GM23338 (cell line): Measurements from ENCODE around the gene PTPRS. TPM values are rescaled to one million over a fixed set of nuclear protein-coding genes. Genes with fewer than 3 reads are reported as not detected.

Experiments
- ATAC-seq: fragments of 200-7000 bp; cut with Tn5 transposase; 3 replicates; pipeline ENCODE4 v1.9.1; 2020
- DNase-seq: peaks from one replicate; pipeline ENCODE4 v3.0.0-alpha.2; 2015; ENCODE audit warnings: low spot score
- H2AFZ ChIP-seq: fragments of 200-600 bp; sonication (generic); 2 replicates; pipeline ENCODE4 v1.8.0; 2016; ENCODE audit warnings: antibody characterized with exemption, mild to moderate bottlenecking, moderate library complexity
- H3F3A ChIP-seq: fragments of 200-600 bp; sonication (generic); replicated peaks from 2 replicates; pipeline ENCODE4 v1.8.0; 2017; ENCODE audit warnings: antibody characterized with exemption, mixed run types, low read depth
- H3K27ac ChIP-seq: fragments of 200-600 bp; sonication (generic); 2 replicates; pipeline ENCODE4 v1.6.1; 2016; ENCODE audit warnings: low read depth
- H3K27me3 ChIP-seq: fragments of 200-600 bp; sonication (generic); 2 replicates; pipeline ENCODE4 v1.8.0; 2016; ENCODE audit warnings: mild to moderate bottlenecking, mixed run types, moderate library complexity; ENCODE audit not compliant: insufficient read depth
- H3K36me3 ChIP-seq: fragments of 200-600 bp; sonication (generic); 2 replicates; pipeline ENCODE4 v1.8.0; 2016; ENCODE audit warnings: mild to moderate bottlenecking; ENCODE audit not compliant: insufficient read depth
- H3K4me1 ChIP-seq: fragments of 200-600 bp; sonication (generic); 2 replicates; pipeline ENCODE4 v1.8.0; 2016; ENCODE audit warnings: mild to moderate bottlenecking, moderate library complexity; ENCODE audit not compliant: insufficient read depth
- H3K4me2 ChIP-seq: fragments of 200-600 bp; sonication (generic); 2 replicates; pipeline ENCODE4 v1.7.1; 2017; ENCODE audit warnings: mixed run types
- H3K4me3 ChIP-seq: fragments of 200-600 bp; sonication (generic); 2 replicates; pipeline ENCODE4 v1.6.1; 2016; ENCODE audit warnings: mixed run types
- H3K79me2 ChIP-seq: fragments of 200-600 bp; sonication (generic); replicated peaks from 2 replicates; pipeline ENCODE4 v1.8.0; 2017; ENCODE audit warnings: mild to moderate bottlenecking; ENCODE audit not compliant: insufficient read depth
- H3K9me2 ChIP-seq: fragments of 200-600 bp; sonication (generic); 2 replicates; pipeline ENCODE4 v1.8.0; 2017; ENCODE audit not compliant: insufficient read depth
- H4K20me1 ChIP-seq: fragments of 200-600 bp; sonication (generic); replicated peaks from 2 replicates; pipeline ENCODE4 v1.8.0; 2017; ENCODE audit warnings: mild to moderate bottlenecking; ENCODE audit not compliant: insufficient read depth
- H3K27ac Mint-ChIP-seq: 2 replicates; pipeline ENCODE4 v1.8.0; 2020; ENCODE audit warnings: inconsistent platforms, mild to moderate bottlenecking, moderate library complexity, mixed read lengths
- H3K27me3 Mint-ChIP-seq: 3 replicates; pipeline ENCODE4 v1.8.0; 2022; ENCODE audit warnings: low read depth, mild to moderate bottlenecking, moderate library complexity, mixed read lengths, inconsistent platforms; ENCODE audit not compliant: insufficient read depth, poor library complexity
- H3K36me3 Mint-ChIP-seq: 3 replicates; pipeline ENCODE4 v1.8.0; 2021; ENCODE audit warnings: low read depth, mild to moderate bottlenecking, inconsistent platforms, moderate library complexity, mixed read lengths
- H3K4me1 Mint-ChIP-seq: 3 replicates; pipeline ENCODE4 v1.8.0; 2020; ENCODE audit warnings: mild to moderate bottlenecking, inconsistent platforms, mixed read lengths
- H3K4me3 Mint-ChIP-seq: 3 replicates; pipeline ENCODE4 v1.8.0; 2021; ENCODE audit warnings: moderate library complexity, mild to moderate bottlenecking, inconsistent platforms, mixed read lengths
- H3K9me3 Mint-ChIP-seq: 3 replicates; pipeline ENCODE4 v1.8.0; 2020; ENCODE audit warnings: moderate library complexity, mild to moderate bottlenecking, inconsistent platforms, mixed read lengths
- CREB1 ChIP-seq: fragments of 250-450 bp; sonication (Bioruptor Pico); IDR thresholded peaks from 2 replicates; pipeline ENCODE4 v1.5.0; 2020; ENCODE audit warnings: low read depth, mild to moderate bottlenecking, moderate library complexity
- CTCF ChIP-seq, 2 experiments: fragments of 200-600 bp in 1 of 2; sonication (generic) in 1 of 2; conservative IDR thresholded peaks; 2 replicates each; pipeline versions ENCODE4 v1.5.1 to v1.6.1; 2016 to 2017; ENCODE audit warnings: antibody characterized with exemption in 2 of 2, low read depth in 2 of 2, mild to moderate bottlenecking in 2 of 2, moderate library complexity in 1 of 2
- ETS1 ChIP-seq: IDR thresholded peaks from 2 replicates; pipeline ENCODE4 v1.6.1; 2016; ENCODE audit warnings: antibody characterized with exemption
- EZH2 ChIP-seq: fragments of 200-600 bp; sonication (generic); IDR thresholded peaks from one replicate; pipeline ENCODE4 v1.8.0; 2017; ENCODE audit warnings: antibody characterized with exemption, mild to moderate bottlenecking, low read depth; ENCODE audit not compliant: unreplicated experiment
- EZH2phosphoT487 ChIP-seq: fragments of 200-600 bp; sonication (generic); IDR thresholded peaks from one replicate; pipeline ENCODE4 v1.8.1; 2018; ENCODE audit warnings: antibody characterized with exemption; ENCODE audit not compliant: unreplicated experiment
- JUNB ChIP-seq: IDR thresholded peaks from one replicate; pipeline ENCODE4 v1.6.1; 2016; ENCODE audit warnings: antibody characterized with exemption; ENCODE audit not compliant: unreplicated experiment
- NANOG ChIP-seq: IDR thresholded peaks from 2 replicates; pipeline ENCODE4 v1.6.1; 2016; ENCODE audit warnings: antibody characterized with exemption, borderline replicate concordance
- POLR2AphosphoS5 ChIP-seq: IDR thresholded peaks from 2 replicates; pipeline ENCODE4 v1.6.1; 2016; ENCODE audit warnings: antibody characterized with exemption, low read depth
- STAT1 ChIP-seq: IDR thresholded peaks from one replicate; pipeline ENCODE4 v1.6.1; 2016; ENCODE audit warnings: antibody characterized with exemption; ENCODE audit not compliant: unreplicated experiment
- ZNF114 ChIP-seq: fragments of 250-450 bp; sonication (Bioruptor Pico); IDR thresholded peaks from 2 replicates; pipeline ENCODE4 v1.5.0; 2020; ENCODE audit warnings: mild to moderate bottlenecking, moderate library complexity
- ZNF331 ChIP-seq: fragments of 250-450 bp; sonication (Bioruptor Pico); IDR thresholded peaks from 2 replicates; pipeline ENCODE4 v1.5.0; 2020; ENCODE audit warnings: low read depth, mild to moderate bottlenecking, moderate library complexity
- polyA plus RNA-seq: library from polyadenylated mRNA; unstranded; fragments of >200 nt; fragmentation: Nextera tagmentation; extraction: Ambion mirVana; gene quantifications from 2 replicates; pipeline ENCODE4 v1.2.1, GENCODE V29; 2016
- total RNA-seq: library from RNA; depleted of rRNA; stranded (reverse); fragments of >200 nt; shearing (Covaris generic); gene quantifications from 2 replicates; pipeline ENCODE4 v1.2.3, GENCODE V29; 2014
- TF ChIP-seq, protein P1 (sequence below): fragments of 250-450 bp; sonication (Bioruptor Pico); IDR thresholded peaks from 2 replicates; pipeline ENCODE4 v1.5.0; 2020; ENCODE audit warnings: mild to moderate bottlenecking, moderate library complexity
- TF ChIP-seq, protein P2 (sequence below): IDR thresholded peaks from one replicate; pipeline ENCODE4 v1.6.1; 2018; ENCODE audit warnings: antibody characterized with exemption; ENCODE audit not compliant: unreplicated experiment

The PTPRS gene
- total and polyA plus RNA-seq, 2 experiments from 2014 or later: 20.7 to 290 TPM

- no peak overlapping the region for H2AFZ ChIP-seq
- Mint-ChIP-seq H3K27me3 (peaks cover 23% of the 10 kb centered on the region), H3K4me3 (peak overlapping the region; percentile 31; the same call in 1 of the 3 replicates), H3K4me1 (peaks cover 36% of the 10 kb centered on the region), H3K9me3 (peaks cover 3% of the 10 kb centered on the region), H3K36me3 (peaks cover 12% of the 10 kb centered on the region), H3K27ac (no peak overlapping the region)
- peaks cover 33% of the 10 kb centered on the region for H3K4me1 ChIP-seq
- peak overlapping the region; percentile 55; the same call in 1 of the 2 replicates for H3K27ac ChIP-seq
- no peak overlapping the region for H3K4me3 ChIP-seq
- ATAC-seq (no peak), DNase-seq (no peak)
- H3F3A ChIP-seq: 0 out of 2 replicates have a peak, but pooled peaks cover 2% of the 10 kb centered on the region
- H3K4me2 ChIP-seq: peak overlapping the region; percentile 99; the same call in 1 of the 2 replicates
- H4K20me1 ChIP-seq: peaks cover 55% of the 10 kb centered on the region
- TF ChIP-seq NANOG (no peak), EZH2phosphoT487 (no peak), STAT1 (no peak), ZNF114 (no peak), JUNB (no peak), CTCF (conservative IDR thresholded peaks at IDR 0.05; ENCODE audit: low read depth in 2 of 2) (no peak), CREB1 (CRISPR knock-in tag) (no peak), ETS1 (no peak), ZNF331 (CRISPR knock-in tag) (no peak), EZH2 (no peak), POLR2AphosphoS5 (no peak)
- TF ChIP-seq, protein P1, sequence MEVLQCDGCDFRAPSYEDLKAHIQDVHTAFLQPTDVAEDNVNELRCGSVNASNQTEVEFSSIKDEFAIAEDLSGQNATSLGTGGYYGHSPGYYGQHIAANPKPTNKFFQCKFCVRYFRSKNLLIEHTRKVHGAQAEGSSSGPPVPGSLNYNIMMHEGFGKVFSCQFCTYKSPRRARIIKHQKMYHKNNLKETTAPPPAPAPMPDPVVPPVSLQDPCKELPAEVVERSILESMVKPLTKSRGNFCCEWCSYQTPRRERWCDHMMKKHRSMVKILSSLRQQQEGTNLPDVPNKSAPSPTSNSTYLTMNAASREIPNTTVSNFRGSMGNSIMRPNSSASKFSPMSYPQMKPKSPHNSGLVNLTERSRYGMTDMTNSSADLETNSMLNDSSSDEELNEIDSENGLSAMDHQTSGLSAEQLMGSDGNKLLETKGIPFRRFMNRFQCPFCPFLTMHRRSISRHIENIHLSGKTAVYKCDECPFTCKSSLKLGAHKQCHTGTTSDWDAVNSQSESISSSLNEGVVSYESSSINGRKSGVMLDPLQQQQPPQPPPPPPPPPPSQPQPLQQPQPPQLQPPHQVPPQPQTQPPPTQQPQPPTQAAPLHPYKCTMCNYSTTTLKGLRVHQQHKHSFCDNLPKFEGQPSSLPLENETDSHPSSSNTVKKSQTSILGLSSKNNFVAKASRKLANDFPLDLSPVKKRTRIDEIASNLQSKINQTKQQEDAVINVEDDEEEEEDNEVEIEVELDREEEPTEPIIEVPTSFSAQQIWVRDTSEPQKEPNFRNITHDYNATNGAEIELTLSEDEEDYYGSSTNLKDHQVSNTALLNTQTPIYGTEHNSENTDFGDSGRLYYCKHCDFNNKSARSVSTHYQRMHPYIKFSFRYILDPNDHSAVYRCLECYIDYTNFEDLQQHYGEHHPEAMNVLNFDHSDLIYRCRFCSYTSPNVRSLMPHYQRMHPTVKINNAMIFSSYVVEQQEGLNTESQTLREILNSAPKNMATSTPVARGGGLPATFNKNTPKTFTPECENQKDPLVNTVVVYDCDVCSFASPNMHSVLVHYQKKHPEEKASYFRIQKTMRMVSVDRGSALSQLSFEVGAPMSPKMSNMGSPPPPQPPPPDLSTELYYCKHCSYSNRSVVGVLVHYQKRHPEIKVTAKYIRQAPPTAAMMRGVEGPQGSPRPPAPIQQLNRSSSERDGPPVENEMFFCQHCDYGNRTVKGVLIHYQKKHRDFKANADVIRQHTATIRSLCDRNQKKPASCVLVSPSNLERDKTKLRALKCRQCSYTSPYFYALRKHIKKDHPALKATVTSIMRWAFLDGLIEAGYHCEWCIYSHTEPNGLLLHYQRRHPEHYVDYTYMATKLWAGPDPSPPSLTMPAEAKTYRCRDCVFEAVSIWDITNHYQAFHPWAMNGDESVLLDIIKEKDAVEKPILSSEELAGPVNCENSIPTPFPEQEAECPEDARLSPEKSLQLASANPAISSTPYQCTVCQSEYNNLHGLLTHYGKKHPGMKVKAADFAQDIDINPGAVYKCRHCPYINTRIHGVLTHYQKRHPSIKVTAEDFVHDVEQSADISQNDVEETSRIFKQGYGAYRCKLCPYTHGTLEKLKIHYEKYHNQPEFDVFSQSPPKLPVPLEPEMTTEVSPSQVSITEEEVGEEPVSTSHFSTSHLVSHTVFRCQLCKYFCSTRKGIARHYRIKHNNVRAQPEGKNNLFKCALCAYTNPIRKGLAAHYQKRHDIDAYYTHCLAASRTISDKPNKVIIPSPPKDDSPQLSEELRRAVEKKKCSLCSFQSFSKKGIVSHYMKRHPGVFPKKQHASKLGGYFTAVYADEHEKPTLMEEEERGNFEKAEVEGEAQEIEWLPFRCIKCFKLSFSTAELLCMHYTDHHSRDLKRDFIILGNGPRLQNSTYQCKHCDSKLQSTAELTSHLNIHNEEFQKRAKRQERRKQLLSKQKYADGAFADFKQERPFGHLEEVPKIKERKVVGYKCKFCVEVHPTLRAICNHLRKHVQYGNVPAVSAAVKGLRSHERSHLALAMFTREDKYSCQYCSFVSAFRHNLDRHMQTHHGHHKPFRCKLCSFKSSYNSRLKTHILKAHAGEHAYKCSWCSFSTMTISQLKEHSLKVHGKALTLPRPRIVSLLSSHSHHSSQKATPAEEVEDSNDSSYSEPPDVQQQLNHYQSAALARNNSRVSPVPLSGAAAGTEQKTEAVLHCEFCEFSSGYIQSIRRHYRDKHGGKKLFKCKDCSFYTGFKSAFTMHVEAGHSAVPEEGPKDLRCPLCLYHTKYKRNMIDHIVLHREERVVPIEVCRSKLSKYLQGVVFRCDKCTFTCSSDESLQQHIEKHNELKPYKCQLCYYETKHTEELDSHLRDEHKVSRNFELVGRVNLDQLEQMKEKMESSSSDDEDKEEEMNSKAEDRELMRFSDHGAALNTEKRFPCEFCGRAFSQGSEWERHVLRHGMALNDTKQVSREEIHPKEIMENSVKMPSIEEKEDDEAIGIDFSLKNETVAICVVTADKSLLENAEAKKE: no peak
- TF ChIP-seq, protein P2, sequence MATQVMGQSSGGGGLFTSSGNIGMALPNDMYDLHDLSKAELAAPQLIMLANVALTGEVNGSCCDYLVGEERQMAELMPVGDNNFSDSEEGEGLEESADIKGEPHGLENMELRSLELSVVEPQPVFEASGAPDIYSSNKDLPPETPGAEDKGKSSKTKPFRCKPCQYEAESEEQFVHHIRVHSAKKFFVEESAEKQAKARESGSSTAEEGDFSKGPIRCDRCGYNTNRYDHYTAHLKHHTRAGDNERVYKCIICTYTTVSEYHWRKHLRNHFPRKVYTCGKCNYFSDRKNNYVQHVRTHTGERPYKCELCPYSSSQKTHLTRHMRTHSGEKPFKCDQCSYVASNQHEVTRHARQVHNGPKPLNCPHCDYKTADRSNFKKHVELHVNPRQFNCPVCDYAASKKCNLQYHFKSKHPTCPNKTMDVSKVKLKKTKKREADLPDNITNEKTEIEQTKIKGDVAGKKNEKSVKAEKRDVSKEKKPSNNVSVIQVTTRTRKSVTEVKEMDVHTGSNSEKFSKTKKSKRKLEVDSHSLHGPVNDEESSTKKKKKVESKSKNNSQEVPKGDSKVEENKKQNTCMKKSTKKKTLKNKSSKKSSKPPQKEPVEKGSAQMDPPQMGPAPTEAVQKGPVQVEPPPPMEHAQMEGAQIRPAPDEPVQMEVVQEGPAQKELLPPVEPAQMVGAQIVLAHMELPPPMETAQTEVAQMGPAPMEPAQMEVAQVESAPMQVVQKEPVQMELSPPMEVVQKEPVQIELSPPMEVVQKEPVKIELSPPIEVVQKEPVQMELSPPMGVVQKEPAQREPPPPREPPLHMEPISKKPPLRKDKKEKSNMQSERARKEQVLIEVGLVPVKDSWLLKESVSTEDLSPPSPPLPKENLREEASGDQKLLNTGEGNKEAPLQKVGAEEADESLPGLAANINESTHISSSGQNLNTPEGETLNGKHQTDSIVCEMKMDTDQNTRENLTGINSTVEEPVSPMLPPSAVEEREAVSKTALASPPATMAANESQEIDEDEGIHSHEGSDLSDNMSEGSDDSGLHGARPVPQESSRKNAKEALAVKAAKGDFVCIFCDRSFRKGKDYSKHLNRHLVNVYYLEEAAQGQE: no peak
- no peaks in the 10 kb centered on the region for H3K36me3 ChIP-seq
- H3K79me2 ChIP-seq: peaks cover 80% of the 10 kb centered on the region
- peaks cover 3% of the 10 kb centered on the region for H3K27me3 ChIP-seq
- H3K9me2 ChIP-seq: no peaks in the 10 kb centered on the region
Observed at GRCh38 chr19:5336195-5336965, 4.2 kb downstream of the PTPRS start.
